NCI-H510A (cell line): Measurements from ENCODE around the gene TM2D3.

ENCODE experiments used
- DNase-seq: peaks from one replicate; lab custom pipeline; 2025; lab: John Stamatoyannopoulos, UW

Gene TM2D3

GRCh38 chr15:101623367-101624304 lies 28.5 kb downstream of the TM2D3 start:
- DNase-seq: no peak

GRCh38 chr15:101621961-101622360 lies 30.2 kb downstream of the TM2D3 start:
- no peak for DNase-seq

- no peak for DNase-seq
Measured at GRCh38 chr15:101620671-101621070, 31.5 kb downstream of the TM2D3 start.

GRCh38 chr15:101619615-101619865 lies 32.6 kb downstream of the TM2D3 start:
- DNase-seq: no peak

GRCh38 chr15:101618851-101619614 lies 33.1 kb downstream of the TM2D3 start:
- no peak for DNase-seq

GRCh38 chr15:101618076-101618475 lies 34.1 kb downstream of the TM2D3 start:
- DNase-seq: no peak

- no peak for DNase-seq
Measured at GRCh38 chr15:101617390-101617965, 34.7 kb downstream of the TM2D3 start.

- no peak for DNase-seq
Measured at GRCh38 chr15:101615986-101616848, 36.0 kb downstream of the TM2D3 start.

GRCh38 chr15:101615414-101615985 lies 36.7 kb downstream of the TM2D3 start:
- no peak for DNase-seq

- DNase-seq: no peak
Measured at GRCh38 chr15:101614761-101615160, 37.4 kb downstream of the TM2D3 start.

- DNase-seq: no peak
Measured at GRCh38 chr15:101614001-101614585, 38.1 kb downstream of the TM2D3 start.

- no peak for DNase-seq
Measured at GRCh38 chr15:101613130-101614000, 38.8 kb downstream of the TM2D3 start.

GRCh38 chr15:101612676-101613075 lies 39.5 kb downstream of the TM2D3 start:
- DNase-seq: no peak

- DNase-seq: no peak
Measured at GRCh38 chr15:101611580-101612299, 40.4 kb downstream of the TM2D3 start.

- DNase-seq: no peak
Measured at GRCh38 chr15:101611007-101611406, 41.2 kb downstream of the TM2D3 start.

- no peak for DNase-seq
Measured at GRCh38 chr15:101610611-101611000, 41.6 kb downstream of the TM2D3 start.

- no peak for DNase-seq
Measured at GRCh38 chr15:101609742-101610610, 42.2 kb downstream of the TM2D3 start.

GRCh38 chr15:101608201-101608600 lies 44.0 kb downstream of the TM2D3 start:
- DNase-seq: no peak

- DNase-seq: no peak
Measured at GRCh38 chr15:101607108-101607507, 45.1 kb downstream of the TM2D3 start.
